Stimulated activated CD4-positive, alpha-beta T cell treated with anti-CD3 and anti-CD28 coated beads, Interleukin-15, amount 100 ng/mL, for 24 hours (primary cell): ENCODE data around the gene GOLGA8B.
"Not testable (repeated sequence)": the region's sequence is repeated elsewhere in the genome, so short reads cannot be mapped to it uniquely, and the experiment has no call there.

Experiments used
- DNase-seq: peaks from one replicate; pipeline ENCODE4 v3.0.0-alpha.2; 2020

GOLGA8B gene

DNA sequence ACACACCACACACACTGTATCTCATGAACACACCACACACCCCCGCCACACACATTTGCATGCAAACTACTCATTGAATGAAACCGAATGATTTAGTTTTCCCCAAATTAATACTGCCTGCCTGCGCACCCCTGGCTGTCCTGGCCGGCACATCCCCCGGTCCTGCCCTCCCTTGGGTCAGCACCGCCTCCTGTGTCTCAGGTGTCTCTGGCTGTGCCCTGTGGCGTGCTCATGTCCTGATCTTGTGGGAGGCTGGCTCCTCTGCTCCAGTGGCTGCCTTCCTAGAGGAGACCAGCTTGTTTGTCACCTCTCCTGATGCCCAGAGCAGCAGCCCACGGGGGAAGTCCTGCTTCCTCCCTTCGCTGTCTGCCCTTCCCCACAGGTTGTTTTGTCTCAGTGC is 28.7 kb downstream of the GOLGA8B start:
- DNase-seq = not testable (repeated sequence)

DNA sequence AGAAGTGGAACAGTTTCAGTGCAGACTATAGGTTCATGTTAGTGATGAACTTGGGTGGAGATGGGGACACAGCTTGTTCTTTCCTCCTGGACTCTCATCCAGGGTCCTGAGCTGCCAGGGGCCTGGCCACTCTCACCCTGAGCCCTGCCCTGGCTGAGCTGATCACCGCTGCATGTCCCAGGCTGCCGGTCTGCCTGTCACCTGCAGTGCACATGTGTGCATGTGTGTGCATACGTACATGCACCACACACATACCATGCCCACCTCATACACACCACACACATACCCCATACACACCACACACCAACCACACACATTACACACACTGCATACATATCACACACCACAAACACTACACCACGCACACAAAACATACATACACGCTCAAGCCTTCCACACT is 29.3 kb downstream of the GOLGA8B start:
- not testable (repeated sequence) for DNase-seq

DNA sequence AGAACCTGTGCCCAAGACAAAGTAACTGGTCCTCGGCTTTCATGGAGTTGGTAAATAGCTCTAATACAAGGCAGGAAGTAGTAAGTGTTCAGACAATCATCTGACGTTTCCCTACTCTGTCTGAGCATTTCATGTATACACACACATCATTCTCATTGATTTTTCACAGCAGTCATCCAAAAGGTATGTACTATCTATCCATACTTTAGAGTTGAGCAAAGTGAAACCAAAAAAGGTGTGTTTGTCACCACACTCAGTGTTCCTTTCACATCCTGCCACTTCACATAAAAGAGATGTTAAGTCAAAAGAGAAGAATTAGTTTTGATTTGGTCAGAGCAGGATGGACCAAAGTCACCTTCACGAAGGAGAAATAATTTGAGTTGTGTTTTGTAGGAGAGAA is 33.3 kb downstream of the GOLGA8B start:
- DNase-seq = not testable (repeated sequence)

DNA sequence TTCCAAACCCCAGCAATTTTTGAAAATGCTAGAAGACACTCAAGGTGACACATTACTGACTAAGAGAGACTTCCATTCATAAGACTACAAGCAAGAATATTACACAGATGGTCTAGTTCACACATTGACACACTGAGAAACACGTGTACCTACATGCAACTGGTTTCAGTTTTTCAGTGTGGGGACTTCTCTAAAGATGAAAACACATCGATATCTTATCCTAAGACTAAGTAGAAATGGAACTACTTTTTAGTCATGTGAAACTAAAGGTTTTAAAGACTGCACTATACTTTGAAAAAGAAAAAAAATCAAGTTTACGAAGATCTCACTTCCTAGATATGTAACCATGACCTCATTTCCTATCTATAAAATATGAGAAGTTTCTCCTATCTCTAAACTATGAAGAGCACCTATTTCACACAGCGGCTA is 34.1 kb downstream of the GOLGA8B start:
- not testable (repeated sequence) for DNase-seq

DNA sequence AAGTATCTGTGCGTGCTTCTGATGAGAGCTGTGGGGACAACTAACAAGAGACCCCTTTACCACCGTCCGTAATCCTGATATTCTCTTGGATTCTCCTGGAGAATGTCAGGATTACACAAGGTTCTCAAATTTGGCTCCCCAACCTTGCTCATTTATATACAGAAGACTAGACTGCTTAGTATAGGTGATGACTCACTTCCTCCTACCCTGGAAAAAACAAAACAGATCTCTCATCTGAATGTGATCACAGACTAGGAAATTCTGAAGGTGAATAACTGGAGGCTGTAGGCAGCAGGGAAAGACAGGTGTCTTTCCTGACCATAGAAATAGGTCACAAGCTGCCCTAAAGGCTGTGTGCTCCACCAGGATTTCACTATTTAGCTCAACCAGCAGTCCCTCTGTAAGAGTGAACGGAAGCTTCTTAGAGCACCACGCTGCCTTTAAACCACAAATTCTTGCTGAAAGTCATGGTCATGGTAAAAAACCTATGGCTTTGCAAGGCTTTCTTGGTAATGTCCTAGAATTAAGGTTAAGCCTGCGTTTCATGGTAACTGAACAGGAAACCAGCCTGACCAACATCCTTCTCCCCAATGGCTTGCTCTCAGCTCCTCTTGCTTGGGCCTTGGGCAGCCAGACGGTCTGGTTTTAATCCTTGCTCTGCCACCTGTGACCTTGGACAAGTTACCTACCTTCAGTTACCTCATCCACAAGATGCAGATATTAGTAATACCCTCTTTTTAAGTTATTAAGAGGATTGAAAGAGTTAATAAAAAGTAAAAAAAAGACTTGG is 39.4 kb downstream of the GOLGA8B start:
- DNase-seq = not testable (repeated sequence)

DNA sequence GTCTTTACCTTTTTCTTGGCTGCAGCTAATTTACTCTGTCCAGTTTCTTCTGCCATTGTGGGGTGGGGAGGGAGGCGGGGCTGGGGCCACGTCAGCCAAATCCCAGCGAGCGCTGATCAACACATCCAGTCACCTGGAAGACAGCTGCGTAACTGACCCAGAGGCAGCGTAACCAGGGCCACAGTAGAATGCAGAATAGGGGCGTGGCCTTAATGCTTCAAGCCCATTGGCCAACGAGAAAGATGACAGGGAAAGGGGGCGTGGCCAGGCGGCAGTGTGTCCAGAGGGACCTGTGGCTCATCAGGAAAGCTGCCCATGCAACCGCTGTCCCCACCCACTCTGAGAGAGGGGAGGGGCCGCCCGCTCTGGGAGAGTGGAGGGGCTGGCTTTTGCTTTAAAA is 47.6 kb downstream of the GOLGA8B start:
- DNase-seq = not testable (repeated sequence)
